HG03139 (cell line): ENCODE measurements around the gene LDLRAD4.
A peak's percentile ranks its signal among the peaks of the same experiment; 100 is the strongest.

Source experiments
- ATAC-seq: cut with Tn5 transposase; IDR thresholded peaks from one replicate; pipeline ENCODE4 v1.9.1; 2021; ENCODE audit not compliant: unreplicated experiment

LDLRAD4 gene

GRCh38 chr18:13619505-13620205, 401.1 kb downstream of the LDLRAD4 start:
- no peak for ATAC-seq

GRCh38 chr18:13620206-13620672, 401.7 kb downstream of the LDLRAD4 start:
- no peak for ATAC-seq

DNA sequence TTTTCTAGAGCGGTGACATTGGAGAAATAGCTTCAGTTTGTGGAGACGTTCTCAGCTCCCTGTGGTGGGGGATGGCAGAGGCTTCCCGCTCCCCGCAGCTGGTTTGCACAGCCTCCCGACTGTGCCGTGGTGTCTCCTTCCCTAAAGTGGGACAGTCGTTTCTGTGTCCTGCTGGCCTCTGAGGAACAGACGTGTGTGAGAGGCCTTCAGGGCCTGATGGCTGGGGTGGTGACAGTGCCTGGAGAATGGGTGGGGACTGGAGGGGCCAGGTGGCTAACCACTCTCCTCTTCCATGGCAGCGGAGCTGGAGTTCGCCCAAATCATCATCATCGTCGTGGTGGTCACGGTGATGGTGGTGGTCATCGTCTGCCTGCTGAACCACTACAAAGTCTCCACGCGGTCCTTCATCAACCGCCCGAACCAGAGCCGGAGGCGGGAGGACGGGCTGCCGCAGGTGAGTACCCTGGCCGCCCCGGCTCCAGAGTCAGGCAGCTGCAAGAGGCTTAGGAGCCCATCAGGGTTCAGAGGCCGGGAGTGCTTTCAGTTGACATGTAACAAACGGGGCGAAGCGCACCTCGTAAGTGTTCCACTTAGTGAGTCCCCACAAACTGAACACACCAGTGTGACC, 402.4 kb downstream of the LDLRAD4 start:
- ATAC-seq = no peak

DNA sequence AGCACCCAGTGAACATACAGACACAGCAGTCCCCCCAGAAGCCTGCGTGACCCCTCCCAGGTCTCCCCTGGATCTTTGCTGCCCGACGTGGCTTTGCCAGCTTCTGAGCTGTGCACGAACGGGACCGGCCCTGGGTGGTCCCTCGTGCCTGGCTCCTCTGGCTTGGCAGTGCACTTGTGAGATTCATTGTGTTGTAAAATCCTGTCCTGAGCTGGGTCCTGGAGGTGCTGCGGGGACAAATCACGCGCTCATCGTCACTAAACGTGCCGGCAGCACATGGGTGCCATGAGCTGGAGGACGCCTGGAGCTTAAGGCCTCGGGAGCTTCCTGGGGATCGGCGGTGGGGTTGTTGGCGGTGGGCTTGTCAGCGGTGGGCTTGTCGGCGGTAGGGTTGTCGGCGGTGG, 402.9 kb downstream of the LDLRAD4 start:
- no peak for ATAC-seq

DNA sequence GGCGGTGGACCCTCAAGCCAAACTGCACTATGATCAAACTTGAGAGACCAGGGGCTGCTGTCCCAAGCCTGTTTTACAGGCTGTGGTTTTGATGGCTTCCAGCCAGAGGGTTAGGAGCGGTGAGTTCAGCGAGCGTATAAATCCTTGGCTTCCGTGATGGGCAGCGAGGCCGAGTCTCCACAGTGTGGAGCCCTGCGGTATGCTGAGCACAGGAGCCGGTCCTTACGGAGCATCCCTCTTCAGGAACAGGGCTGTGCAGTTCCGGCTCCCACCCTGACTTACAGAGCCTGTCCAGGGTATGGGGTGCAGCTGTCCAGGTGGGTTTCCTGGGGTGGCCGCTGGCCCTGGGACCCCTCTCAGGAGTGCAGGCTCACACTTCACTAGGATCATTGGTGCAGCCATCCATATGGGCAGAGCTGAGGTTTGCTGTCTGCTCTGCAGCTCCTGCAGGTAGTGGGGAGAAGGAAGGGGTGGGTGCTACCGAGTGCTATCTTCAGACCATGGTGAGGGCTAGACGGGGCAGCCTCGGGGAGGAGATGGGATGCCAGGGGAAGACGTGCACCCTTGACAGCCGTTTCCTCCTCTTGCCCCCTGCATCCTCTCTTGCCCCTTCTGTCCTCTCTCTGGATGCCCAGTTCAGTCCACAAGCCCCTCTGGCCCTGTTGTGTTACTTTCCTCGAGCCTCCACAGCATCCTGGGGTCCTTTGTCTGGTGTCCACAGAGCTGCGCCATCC, 403.5 kb downstream of the LDLRAD4 start:
- no peak for ATAC-seq

DNA sequence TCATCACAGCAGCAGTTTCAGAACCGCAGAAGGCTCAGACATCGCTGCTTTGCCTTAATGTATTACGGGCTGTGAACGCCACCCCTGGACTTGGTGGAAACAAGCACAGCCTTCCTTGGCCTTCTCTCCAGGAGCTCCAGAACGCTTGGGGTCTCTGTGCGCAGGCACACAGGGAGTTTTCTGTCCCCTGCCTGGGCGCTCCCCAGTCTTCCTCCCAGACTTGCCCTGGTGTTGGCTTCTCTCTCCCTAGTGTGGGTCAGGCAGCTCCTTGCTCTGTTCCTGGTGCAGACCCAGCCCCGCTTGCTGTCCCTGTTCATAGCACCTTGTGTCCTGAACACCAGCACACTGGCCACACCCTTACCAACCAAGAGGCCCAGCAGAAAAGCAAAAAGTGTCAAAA, 404.2 kb downstream of the LDLRAD4 start:
- no peak for ATAC-seq

GRCh38 chr18:13623348-13623747, 404.8 kb downstream of the LDLRAD4 start:
- no peak for ATAC-seq

DNA sequence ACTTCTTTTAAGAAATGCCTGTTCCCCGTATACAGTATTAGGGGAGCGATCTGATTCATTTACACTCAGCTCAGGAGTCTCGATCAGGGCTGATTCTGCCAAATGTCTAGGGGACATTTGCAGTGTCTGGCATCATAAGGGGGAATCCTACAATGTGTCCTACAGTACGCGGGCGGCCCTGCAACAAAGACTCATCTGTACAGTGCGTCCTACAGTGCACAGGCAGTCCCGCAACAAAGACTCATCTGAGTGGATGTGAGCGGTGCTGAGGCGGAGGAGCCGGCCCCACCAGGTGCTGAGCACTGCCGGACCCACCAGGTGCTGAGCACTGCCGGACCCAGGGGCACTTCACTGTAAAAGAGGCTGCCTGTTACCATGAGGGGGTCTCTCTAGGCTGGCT, 405.3 kb downstream of the LDLRAD4 start:
- ATAC-seq = no peak

GRCh38 chr18:13624563-13625237, 406.1 kb downstream of the LDLRAD4 start:
- ATAC-seq = no peak

DNA sequence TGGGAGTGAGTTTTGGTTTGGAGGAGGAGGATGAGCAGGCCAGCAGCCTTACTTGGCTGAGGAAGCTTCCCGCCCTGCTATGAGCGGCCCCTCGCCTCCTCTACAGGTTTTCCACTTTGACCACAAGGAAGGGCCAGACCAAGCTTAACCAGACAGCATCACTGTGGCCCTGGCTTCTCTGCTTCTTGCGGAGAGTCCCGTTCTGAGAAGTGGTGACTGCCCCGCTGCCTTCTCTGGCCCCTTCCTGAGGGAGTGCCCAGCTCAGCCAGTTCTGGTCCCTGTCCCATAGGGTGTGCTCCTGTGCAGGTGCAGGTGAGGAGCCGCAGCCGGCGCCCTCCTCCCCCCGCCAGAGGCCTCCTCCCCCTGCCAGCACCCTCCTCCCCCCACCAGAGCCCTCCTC, 406.8 kb downstream of the LDLRAD4 start:
- no peak for ATAC-seq

DNA sequence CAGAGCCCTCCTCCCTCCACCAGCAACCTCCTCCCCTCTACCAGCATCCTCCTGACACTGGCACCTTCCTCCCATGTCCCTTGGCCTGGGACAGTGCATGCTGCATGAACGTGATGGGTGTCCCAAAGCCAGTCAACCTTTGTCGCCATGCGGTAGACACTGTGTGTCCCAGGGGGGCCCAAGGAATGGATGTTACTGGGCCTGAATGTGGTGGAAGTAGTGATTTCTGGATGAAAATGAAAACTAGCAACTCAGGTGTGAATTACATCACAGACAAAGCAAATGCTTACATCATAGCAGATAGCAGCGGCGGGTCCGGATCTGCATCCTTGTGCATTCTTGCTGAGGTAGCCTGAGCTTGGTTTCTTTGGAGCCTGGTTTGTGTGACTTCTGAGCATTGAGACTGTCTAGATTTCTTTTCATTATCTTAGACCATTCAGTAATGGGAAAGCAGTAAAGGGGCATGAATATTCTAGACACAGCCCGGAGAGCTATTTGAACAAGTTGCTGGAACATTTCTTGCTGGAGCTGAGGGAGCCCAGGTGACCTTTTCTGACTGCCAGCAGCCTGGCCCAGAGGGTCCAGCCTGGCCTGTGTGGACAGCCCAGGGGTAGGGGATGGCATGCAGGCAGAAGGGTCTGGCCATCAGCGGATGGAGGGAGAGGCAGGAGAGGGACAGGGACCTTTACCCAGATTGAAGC, 407.4 kb downstream of the LDLRAD4 start:
- ATAC-seq = no peak

DNA sequence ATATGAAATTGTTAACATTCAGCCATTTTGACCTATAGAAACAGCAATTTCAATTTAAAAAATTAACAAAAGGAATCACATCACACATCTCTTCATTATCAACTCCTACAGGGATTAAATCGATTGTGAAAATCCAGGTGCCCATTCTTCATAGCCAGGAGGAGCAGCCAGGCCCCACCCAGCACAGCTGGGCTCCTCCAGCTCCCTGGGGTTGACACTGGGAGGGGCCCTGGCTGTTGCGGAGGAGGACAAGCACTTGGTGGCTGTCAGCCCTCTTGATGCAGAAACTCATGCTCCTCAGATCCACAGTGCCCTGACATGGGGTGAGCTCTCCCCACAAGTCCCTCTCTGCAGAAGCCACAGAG, 408.0 kb downstream of the LDLRAD4 start:
- ATAC-seq = no peak

DNA sequence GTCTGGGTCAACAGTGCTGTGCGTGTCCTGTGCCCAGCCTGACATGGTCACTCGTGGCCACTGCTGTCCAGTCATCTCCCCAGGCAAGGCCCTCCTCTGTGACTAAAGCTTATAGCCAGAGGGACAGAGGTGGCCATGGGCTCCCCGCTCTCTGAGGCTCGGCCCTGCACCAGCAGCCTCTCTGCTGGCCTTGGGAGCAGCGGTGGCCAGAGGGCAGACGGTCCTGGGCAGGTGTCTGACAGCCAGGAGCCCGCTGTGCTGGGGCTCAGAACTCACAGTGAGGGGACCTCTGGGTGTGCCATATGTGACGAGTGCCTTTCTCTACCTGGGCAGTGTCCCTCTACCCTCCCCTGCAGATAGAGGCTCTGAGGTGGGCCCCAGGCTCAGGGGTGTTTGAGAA, 409.1 kb downstream of the LDLRAD4 start:
- no peak for ATAC-seq

GRCh38 chr18:13628211-13628610, 409.7 kb downstream of the LDLRAD4 start:
- no peak for ATAC-seq

GRCh38 chr18:13629841-13630715, 411.5 kb downstream of the LDLRAD4 start:
- ATAC-seq = peak; percentile 66

- ATAC-seq = no peak
Observed at GRCh38 chr18:13630716-13631268, 412.2 kb downstream of the LDLRAD4 start.

GRCh38 chr18:13633700-13634099, 415.1 kb downstream of the LDLRAD4 start:
- ATAC-seq = no peak

- no peak for ATAC-seq
Observed at GRCh38 chr18:13635046-13635445, 416.5 kb downstream of the LDLRAD4 start.

DNA sequence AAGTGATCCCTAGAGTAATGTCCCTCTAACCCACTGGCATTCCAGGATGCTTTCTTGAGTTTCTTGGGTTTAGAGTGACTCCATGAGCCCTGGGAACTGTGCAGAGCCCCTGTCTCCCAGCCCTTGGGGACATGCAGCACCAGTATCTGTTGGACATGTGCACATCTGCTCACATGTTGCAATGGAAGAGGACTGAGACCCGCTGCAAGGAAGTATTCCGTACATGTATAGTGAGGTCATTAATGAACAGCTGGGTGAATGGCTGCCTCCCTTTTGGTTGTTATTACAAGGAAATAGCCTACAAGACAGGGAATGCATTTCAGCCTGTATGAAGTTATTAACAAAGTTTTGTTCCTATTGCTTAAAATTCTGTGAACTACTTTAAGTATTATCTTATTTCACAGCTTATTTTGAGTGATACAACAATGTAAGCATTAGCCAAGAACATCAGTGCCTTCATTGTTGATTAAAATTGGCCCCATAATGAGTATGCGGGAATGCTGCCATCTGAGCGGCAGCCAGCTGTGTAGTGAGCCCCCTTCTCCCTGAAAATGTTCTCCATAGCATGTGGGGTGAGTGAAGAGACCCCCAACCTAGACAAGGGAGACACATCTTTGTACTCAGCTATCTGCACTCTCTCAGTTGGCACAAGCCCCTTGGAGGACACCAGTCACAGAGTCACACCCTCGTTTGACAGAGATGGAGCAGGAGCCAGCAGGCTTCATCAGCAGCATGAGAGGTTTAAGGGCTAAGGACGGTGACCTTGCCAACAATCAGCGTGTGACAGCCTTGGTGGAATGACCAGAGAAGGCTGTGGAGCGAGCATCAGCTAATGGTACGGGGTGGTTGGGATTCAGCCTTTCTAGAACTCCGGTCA, 420.4 kb downstream of the LDLRAD4 start:
- ATAC-seq = no peak
